Mesendoderm (in vitro differentiated cells): ENCODE measurements around the gene WNK3.
A peak's percentile ranks its signal among the peaks of the same experiment; 100 is the strongest.

Source experiments
- DNase-seq: peaks from one replicate; pipeline ENCODE4 v3.0.0; 2013
- H2AK5ac ChIP-seq: 2 replicates; pipeline ENCODE4 v1.6.1; 2013; ENCODE audit warnings: low read length, inconsistent platforms
- H2BK120ac ChIP-seq: 2 replicates; pipeline ENCODE4 v1.6.1; 2013; ENCODE audit warnings: low read depth, mild to moderate bottlenecking, low read length, moderate library complexity, mixed read lengths
- H2BK15ac ChIP-seq: replicated peaks from 2 replicates; pipeline ENCODE4 v1.6.1; 2013; ENCODE audit warnings: low read depth, mild to moderate bottlenecking, moderate library complexity
- H2BK5ac ChIP-seq: 2 replicates; pipeline ENCODE4 v1.6.1; 2013; ENCODE audit warnings: low read length, inconsistent platforms
- H3K18ac ChIP-seq: 2 replicates; pipeline ENCODE4 v1.6.1; 2013; ENCODE audit warnings: mild to moderate bottlenecking, low read length, mixed read lengths
- H3K23ac ChIP-seq: one replicate; pipeline ENCODE4 v1.6.1; 2013; ENCODE audit warnings: low read length
- H3K27ac ChIP-seq: 2 replicates; pipeline ENCODE4 v1.5.1; 2013; ENCODE audit warnings: low read depth, mild to moderate bottlenecking, inconsistent platforms, low read length, moderate library complexity
- H3K27me3 ChIP-seq: 2 replicates; pipeline ENCODE4 v1.6.1; 2013; ENCODE audit warnings: low read length, control low read depth, mild to moderate bottlenecking, inconsistent platforms; ENCODE audit not compliant: insufficient read depth, poor library complexity
- H3K36me3 ChIP-seq: 2 replicates; pipeline ENCODE4 v1.6.1; 2013; ENCODE audit warnings: low read length, inconsistent platforms; ENCODE audit not compliant: control insufficient read depth, insufficient read depth
- H3K4ac ChIP-seq: one replicate; pipeline ENCODE4 v1.6.1; 2013; ENCODE audit warnings: low read depth, mild to moderate bottlenecking, low read length, moderate library complexity
- H3K4me1 ChIP-seq: 2 replicates; pipeline ENCODE4 v1.6.1; 2013; ENCODE audit warnings: low read depth, low read length, inconsistent platforms; ENCODE audit not compliant: control insufficient read depth
- H3K4me2 ChIP-seq: 2 replicates; pipeline ENCODE4 v1.6.1; 2013; ENCODE audit warnings: low read length
- H3K4me3 ChIP-seq: 2 replicates; pipeline ENCODE4 v1.5.1; 2013; ENCODE audit warnings: mild to moderate bottlenecking, low read length
- H3K56ac ChIP-seq: one replicate; pipeline ENCODE4 v1.6.1; 2013; ENCODE audit warnings: low read length
- H3K79me1 ChIP-seq: 2 replicates; pipeline ENCODE4 v1.6.1; 2013; ENCODE audit warnings: low read length, inconsistent platforms
- H3K79me2 ChIP-seq: 2 replicates; pipeline ENCODE4 v1.6.1; 2013; ENCODE audit warnings: mild to moderate bottlenecking, low read length; ENCODE audit not compliant: control insufficient read depth, insufficient read depth
- H3K9ac ChIP-seq: 2 replicates; pipeline ENCODE4 v1.6.1; 2013; ENCODE audit warnings: low read length, inconsistent platforms
- H4K5ac ChIP-seq: one replicate; pipeline ENCODE4 v1.6.1; 2013; ENCODE audit warnings: low read length
- H4K8ac ChIP-seq: one replicate; pipeline ENCODE4 v1.6.1; 2013; ENCODE audit warnings: low read depth, mild to moderate bottlenecking, control low read depth, low read length, moderate library complexity
- WGBS: extraction: QIAGEN DNeasy Blood & Tissue Kit; methylation state at CpG from one replicate; pipeline ENCODE4 v1.1.7; 2013; ENCODE audit warnings: low lambda C conversion rate, missing lambda C conversion rate; ENCODE audit not compliant: insufficient coverage; ENCODE audit errors: extremely low coverage; 5-methylcytosine and 5-hydroxymethylcytosine counted together

Gene WNK3

GRCh38 chrX:54198262-54198661 is 159.6 kb downstream of the WNK3 start:
- no peaks in the 10 kb centered on the region for H3K27me3 ChIP-seq
- H2BK120ac ChIP-seq, result no peak overlapping the region
- H3K27ac ChIP-seq, result no peak overlapping the region
- no peak overlapping the region for H2BK15ac ChIP-seq
- no peak overlapping the region for H3K23ac ChIP-seq
- H3K4me3 ChIP-seq, result no peak overlapping the region
- DNase-seq, result peak; percentile 30
- H3K56ac ChIP-seq, result no peak overlapping the region
- no CpG with 5 or more reads among the region's 6 CpGs for WGBS
- no peak overlapping the region for H3K4me2 ChIP-seq
- no peaks in the 10 kb centered on the region for H3K36me3 ChIP-seq
- H3K18ac ChIP-seq, result no peak overlapping the region
- H3K9ac ChIP-seq, result no peak overlapping the region
- H4K5ac ChIP-seq, result no peak overlapping the region
- H3K4ac ChIP-seq, result no peak overlapping the region
- H3K4me1 ChIP-seq, result no peaks in the 10 kb centered on the region
- no peak overlapping the region for H4K8ac ChIP-seq
- no peaks in the 10 kb centered on the region for H3K79me1 ChIP-seq
- H2AK5ac ChIP-seq, result no peak overlapping the region
- no peaks in the 10 kb centered on the region for H3K79me2 ChIP-seq
- no peak overlapping the region for H2BK5ac ChIP-seq

GRCh38 chrX:54194982-54195588 is 162.8 kb downstream of the WNK3 start:
- Histone ChIP-seq H4K8ac (no peak overlapping the region), H3K4me2 (no peak overlapping the region), H2BK15ac (no peak overlapping the region), H3K18ac (no peak overlapping the region), H3K27ac (no peak overlapping the region), H3K4me3 (no peak overlapping the region), H3K4me1 (no peaks in the 10 kb centered on the region), H3K4ac (no peak overlapping the region), H3K27me3 (no peaks in the 10 kb centered on the region), H3K23ac (no peak overlapping the region), H2AK5ac (no peak overlapping the region), H3K56ac (no peak overlapping the region), H2BK5ac (no peak overlapping the region), H3K79me2 (no peaks in the 10 kb centered on the region), H4K5ac (no peak overlapping the region), H3K9ac (no peak overlapping the region), H2BK120ac (no peak overlapping the region), H3K79me1 (no peaks in the 10 kb centered on the region), H3K36me3 (no peaks in the 10 kb centered on the region)
- DNase-seq, result no peak

- H3K27me3 ChIP-seq, result no peaks in the 10 kb centered on the region
- no CpG with 5 or more reads among the region's 4 CpGs for WGBS
- H2BK15ac ChIP-seq, result no peak overlapping the region
These were observed 164.6 kb downstream of the WNK3 start for GRCh38 chrX:54193085-54193821.

GRCh38 chrX:54184474-54184873 is 173.4 kb downstream of the WNK3 start:
- Histone ChIP-seq H3K79me1 (no peaks in the 10 kb centered on the region), H3K9ac (no peak overlapping the region), H2AK5ac (no peak overlapping the region), H3K79me2 (peaks cover 21% of the 10 kb centered on the region), H3K56ac (no peak overlapping the region), H4K5ac (no peak overlapping the region), H3K18ac (no peak overlapping the region), H3K36me3 (no peaks in the 10 kb centered on the region), H3K4me2 (no peak overlapping the region), H3K4me1 (peaks cover 4% of the 10 kb centered on the region), H3K4me3 (no peak overlapping the region), H2BK5ac (no peak overlapping the region), H3K27me3 (no peaks in the 10 kb centered on the region), H3K4ac (no peak overlapping the region), H2BK15ac (no peak overlapping the region), H3K23ac (no peak overlapping the region), H2BK120ac (no peak overlapping the region), H3K27ac (no peak overlapping the region), H4K8ac (no peak overlapping the region)
- DNase-seq, result no peak
- no CpG with 5 or more reads among the region's 2 CpGs for WGBS

More at GRCh38 chrX:54193085-54193821, 164.6 kb downstream of the WNK3 start:
- Histone ChIP-seq H3K9ac (no peak overlapping the region), H2AK5ac (no peak overlapping the region), H3K4me1 (no peaks in the 10 kb centered on the region), H3K4me3 (no peak overlapping the region), H3K4me2 (no peak overlapping the region), H3K36me3 (no peaks in the 10 kb centered on the region), H3K23ac (no peak overlapping the region), H3K79me2 (no peaks in the 10 kb centered on the region), H2BK120ac (no peak overlapping the region), H3K79me1 (no peaks in the 10 kb centered on the region), H3K4ac (no peak overlapping the region), H4K5ac (no peak overlapping the region), H3K27ac (no peak overlapping the region), H4K8ac (no peak overlapping the region), H3K18ac (no peak overlapping the region), H2BK5ac (no peak overlapping the region), H3K56ac (no peak overlapping the region)
- no peak for DNase-seq

- Histone ChIP-seq H3K4ac (peak within 1 kb of the TSS; percentile 99), H3K27ac (peak within 1 kb of the TSS; percentile 72), H3K79me1 (no peaks in the 10 kb centered on the region), H3K36me3 (no peaks in the 10 kb centered on the region), H4K8ac (peak within 1 kb of the TSS; percentile 93), H3K4me3 (peak within 1 kb of the TSS; percentile 44), H4K5ac (no peak within 1 kb of the TSS), H3K27me3 (no peaks in the 10 kb centered on the region), H2BK5ac (no peak within 1 kb of the TSS), H3K9ac (peak within 1 kb of the TSS; percentile 71), H2BK15ac (no peak within 1 kb of the TSS), H3K18ac (peak within 1 kb of the TSS; percentile 45), H3K4me1 (peaks cover 4% of the 10 kb centered on the region), H3K79me2 (peaks cover 24% of the 10 kb centered on the region), H2AK5ac (no peak within 1 kb of the TSS), H3K23ac (peak within 1 kb of the TSS; percentile 45), H3K4me2 (peak within 1 kb of the TSS; percentile 67), H2BK120ac (no peak within 1 kb of the TSS), H3K56ac (peak within 1 kb of the TSS; percentile 91)
- peak; percentile 86 for DNase-seq
- WGBS, result no CpG with 5 or more reads among the region's 70 CpGs
These were observed 174.8 kb downstream of the WNK3 start, which contains the start of gene FAM120C for GRCh38 chrX:54182864-54183613. Gene FAM120C (minus strand): TSS chrX:54183254. CDS start chrX:54183198, 56 bp downstream.
